Measurements from ENCODE around the gene DSG3. TPM values are rescaled to one million over a fixed set of nuclear protein-coding genes. Genes with fewer than 3 reads are reported as not detected.

The DSG3 gene
- total RNA-seq, 1 donor from 2014 or later: 0.06 TPM

- DNase-seq (ENCODE audit: low spot score): no peak
Measured at GRCh38 chr18:31432316-31432715, 15.2 kb upstream of the DSG3 start.

- no peak for DNase-seq (ENCODE audit: low spot score)
Measured at GRCh38 chr18:31436825-31437224, 10.7 kb upstream of the DSG3 start.

DNA sequence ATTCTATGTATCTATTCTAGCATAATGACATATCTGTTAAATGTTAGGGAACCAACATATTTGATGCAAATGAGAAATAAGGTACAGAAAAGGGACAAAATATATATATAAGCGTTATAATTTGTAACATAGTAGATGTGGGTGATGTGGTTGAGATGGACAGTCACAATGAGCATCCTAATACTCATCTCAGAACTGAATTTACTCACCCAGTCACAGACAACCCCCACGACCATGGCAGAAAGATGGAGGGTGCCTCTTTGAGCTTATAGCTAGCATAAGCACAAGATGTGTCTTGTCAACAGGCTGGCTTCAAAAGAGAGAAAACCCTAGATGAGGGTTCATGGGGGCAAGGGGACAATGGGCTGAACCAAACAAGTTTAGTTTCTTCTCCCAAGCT is 9.1 kb upstream of the DSG3 start:
- no peak for DNase-seq (ENCODE audit: low spot score)

DNA sequence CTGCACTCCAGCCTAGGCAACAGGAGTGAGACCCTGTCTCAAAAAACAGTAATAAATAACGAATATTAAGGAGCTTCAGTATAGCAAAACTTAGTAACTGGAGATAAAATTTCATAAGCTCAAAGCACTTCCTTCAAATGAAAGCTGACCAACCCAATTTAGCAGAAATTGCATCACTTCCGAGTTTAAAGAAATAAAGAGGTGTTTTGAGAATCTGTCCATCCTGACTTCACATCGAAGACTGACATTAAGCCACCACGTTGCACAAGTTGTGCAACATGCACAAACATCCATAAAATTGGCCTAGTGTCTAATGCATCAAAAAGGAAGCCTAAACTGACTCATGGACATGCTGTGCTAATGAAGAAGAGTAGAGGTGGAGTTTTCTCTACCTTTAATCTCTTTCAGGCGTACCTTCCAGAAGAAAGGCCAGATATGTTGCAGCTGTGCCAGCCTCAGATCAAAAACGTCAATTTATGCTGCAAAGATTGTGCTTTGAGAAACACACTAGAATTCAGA is 7.7 kb upstream of the DSG3 start:
- DNase-seq (ENCODE audit: low spot score): no peak

DNA sequence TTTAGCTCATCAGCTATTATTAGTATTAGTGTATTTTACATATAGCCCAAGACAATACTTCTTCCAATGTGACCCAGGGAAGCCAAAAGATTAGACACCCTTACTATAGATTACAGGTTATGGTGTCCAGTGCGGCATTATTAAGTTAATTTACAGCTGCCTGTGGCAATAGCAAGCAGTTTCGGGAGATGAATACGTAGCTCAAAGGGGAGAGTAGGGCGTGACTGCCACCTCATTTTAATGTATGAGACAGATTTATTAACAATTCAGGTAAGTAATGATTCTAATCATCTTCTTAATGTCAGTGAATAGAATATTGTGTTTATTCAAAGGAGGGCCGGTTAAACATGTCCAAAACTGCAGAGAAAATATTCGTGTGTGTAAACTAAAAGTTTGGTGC is 6.8 kb upstream of the DSG3 start:
- DNase-seq (ENCODE audit: low spot score): no peak

DNA sequence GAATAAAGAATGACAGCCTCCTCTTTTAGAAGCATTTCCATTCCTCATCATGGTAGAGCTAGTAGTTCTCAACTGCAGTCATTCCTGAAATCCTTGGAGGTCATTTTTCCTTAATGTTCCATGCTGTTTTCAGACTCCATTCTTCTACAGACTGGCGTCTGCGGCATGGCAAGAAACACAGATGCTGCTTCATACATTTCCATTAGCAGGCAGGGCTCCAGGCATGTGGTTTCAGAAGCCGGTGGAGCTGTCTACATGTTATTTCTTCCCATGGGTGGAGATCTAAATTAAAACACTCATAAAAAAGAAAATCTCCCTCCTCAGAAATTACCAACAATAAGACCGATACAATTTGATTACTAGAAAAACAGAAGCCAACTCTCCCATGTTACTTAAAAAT is 6.0 kb upstream of the DSG3 start:
- DNase-seq (ENCODE audit: low spot score): no peak

- no peak for DNase-seq (ENCODE audit: low spot score)
Measured at GRCh38 chr18:31444142-31444541, 3.4 kb upstream of the DSG3 start.

DNA sequence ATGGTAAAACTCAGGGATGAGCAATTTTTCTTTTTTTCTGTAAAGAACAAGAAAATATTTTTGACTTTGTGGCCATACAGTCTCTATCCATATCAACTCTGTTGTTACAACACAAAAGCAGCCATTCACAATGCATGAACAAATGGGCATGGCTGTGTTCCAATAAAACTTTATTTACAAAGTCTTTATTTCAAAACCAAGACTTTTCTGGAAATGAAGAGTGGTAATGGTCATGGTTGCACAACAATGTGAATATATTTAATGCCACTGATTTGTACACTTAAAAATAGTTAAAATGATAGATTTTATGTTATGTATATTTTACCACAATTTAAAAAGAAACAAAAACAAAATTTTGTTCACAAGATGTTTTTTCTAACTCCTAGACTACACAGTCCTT is 1.6 kb upstream of the DSG3 start:
- no peak for DNase-seq (ENCODE audit: low spot score)

- no peak for DNase-seq (ENCODE audit: low spot score)
Measured at GRCh38 chr18:31446854-31447253, 687 bp upstream of the DSG3 start.

- DNase-seq (ENCODE audit: low spot score): no peak
Measured at GRCh38 chr18:31450409-31450808, 2.9 kb downstream of the DSG3 start.

GRCh38 chr18:31451625-31452024 is 4.1 kb downstream of the DSG3 start:
- DNase-seq (ENCODE audit: low spot score): no peak

DNA sequence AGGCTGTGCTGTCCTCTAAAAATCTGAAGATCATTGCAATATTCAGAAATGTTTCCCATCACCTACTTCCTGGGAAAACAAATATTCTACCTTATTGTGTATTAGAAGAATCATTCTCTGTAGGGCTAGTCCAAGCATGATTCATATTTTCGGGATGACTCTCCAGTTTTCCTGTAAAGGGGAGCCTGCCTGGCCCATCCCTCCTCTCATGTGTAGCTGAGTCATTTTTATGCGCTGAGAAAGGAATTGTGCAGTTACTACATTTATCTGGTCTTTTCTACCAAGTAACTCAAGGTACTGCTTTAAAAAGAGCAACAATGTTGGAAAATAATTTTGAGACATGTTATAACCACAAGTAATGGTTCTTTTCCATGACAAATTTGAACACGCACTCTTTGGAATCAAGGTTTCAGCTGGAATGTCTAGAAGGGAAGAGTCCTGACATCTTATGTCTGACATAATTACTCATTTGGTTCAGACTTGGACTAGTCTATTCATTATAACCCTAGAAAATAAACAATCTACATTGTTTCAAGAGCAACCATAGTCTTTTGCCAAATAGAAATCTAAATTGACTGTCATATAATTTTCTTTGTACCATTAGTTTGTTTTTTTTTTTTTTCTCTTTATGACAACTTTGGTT is 6.6 kb downstream of the DSG3 start:
- DNase-seq (ENCODE audit: low spot score): no peak

- DNase-seq (ENCODE audit: low spot score): no peak
Measured at GRCh38 chr18:31469629-31470028, 22.1 kb downstream of the DSG3 start.

DNA sequence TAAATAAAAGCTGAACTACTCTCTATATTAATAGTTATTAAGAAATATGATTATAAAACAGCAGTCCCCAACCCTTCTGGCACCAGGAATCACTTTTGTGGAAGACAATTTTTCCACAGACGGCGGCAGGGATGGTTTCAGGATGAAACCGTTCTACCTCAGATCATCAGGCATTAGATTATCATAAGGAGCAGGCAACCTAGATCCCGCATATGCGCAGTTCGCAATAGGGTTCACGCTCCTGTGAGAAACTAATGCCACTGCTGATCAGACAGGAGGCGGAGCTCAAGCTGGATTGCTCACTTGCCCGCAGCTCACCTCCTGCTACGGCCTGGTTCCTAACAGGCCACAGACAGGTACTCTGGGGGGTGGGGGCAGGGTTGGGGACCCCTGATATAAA is 31.1 kb downstream of the DSG3 start:
- no peak for DNase-seq (ENCODE audit: low spot score)

GRCh38 chr18:31482051-31482450 is 34.5 kb downstream of the DSG3 start:
- DNase-seq (ENCODE audit: low spot score): no peak

DNA sequence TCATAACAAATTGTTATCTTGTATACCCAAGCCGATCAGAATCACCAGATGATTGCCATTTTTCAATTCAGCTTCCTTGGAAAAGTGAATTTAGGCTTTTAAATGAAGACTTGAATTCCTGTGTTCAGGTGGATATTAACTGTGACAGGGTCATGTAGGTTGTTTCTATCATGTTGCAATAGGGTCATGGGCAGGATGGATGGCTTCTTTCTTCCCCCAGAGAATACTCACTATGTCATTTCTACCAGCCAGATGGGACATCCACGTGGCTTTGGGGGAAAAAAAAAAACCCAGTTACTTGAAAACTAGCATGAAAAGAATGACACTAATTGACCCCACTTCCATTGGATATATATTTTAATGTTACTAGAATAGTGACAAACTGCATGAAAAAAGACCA is 35.9 kb downstream of the DSG3 start:
- DNase-seq (ENCODE audit: low spot score): no peak

GRCh38 chr18:31484461-31484860 is 36.9 kb downstream of the DSG3 start:
- DNase-seq (ENCODE audit: low spot score): no peak

DNA sequence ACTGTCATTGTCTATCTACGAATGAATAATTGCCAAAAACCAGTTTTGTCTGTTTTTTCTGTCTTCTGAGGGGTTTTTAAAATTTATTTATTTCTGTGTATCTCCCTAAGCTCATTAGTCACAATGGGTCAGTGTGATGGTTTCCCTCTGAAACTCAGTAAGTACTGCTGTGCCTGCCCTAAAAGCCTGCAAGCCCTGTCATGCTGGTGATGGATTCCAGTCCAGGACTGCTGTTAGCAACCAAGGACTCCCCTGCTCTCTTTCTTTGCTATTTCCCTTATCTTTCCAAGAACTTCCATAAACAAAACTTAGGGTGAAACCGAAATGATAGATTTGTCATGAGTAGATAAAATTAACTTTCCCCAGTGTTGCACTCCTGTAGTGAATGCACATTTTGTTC is 38.6 kb downstream of the DSG3 start:
- DNase-seq (ENCODE audit: low spot score): no peak

DNA sequence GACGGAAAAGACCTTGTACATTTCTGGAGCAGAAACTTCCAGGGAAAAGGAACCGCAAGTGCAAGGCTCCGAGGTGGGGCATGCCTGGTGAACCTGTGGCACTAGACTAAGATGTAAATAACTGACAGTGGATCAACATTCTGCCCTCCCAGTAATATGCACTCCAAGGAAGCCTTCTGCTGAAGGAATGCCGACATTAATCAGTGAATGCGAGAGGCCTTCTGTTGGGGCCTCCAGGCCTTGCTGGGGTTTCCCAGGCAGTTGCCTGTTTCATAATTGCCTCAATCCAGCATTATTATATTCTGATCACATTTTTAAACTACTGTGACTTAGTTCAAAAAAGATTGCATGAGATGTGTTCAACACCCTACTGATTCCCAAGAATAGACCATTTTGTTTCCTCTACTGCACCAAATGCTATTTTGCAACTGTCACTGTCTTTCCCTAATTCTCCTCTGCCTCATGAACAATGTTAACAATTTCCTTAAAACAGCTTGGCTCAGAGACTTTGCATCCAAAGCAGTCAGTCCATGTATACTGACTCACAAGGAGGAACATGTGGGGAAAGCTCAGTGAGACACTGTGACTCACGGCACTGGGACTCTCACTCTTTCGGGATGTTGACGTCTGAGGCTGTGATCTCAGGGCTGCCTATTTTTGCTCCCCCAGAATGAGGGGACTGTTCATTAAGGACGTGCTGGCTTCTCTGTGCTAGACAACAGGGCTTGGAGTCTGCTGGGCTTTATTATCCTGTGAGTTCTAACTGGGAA is 39.9 kb downstream of the DSG3 start:
- DNase-seq (ENCODE audit: low spot score): no peak

DNA sequence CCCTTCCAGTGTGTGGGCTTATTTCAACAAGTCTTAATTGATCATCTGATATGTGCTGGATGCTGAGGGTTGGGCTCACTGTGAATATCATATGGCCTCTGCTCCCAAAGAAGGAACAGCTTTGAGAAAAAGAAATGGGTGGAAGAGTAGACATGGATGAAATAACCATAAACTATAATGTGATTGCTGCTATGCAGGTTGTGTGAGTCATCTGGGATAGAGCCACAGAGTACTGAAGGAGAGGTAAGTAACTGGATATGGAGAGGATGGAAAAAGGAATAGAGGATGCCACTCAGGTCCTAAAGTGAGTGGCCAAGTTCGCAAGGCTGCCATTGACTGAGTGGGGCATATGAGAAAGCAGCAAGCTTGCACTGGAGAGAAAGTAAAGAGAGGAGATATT is 41.8 kb downstream of the DSG3 start:
- no peak for DNase-seq (ENCODE audit: low spot score)

DNA sequence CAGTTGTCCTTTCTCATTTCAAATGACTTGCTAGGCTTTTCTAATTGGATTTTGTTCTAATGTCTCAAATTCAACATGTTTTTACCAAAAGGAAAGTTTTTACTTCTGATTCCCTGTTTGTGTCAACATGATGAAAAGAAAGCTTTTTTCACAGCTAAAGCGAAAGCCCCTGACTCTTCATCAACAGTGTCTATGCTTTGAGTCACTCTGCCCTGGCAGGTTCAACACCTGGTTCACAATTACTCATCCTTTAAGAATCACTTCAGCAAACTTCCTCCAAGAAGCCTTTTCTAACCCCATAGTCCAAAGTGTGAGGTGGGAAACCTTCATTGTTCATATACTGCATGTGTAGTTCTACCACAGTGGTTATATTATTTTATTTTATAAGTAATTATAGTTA is 42.8 kb downstream of the DSG3 start:
- peak; percentile 33 for DNase-seq (ENCODE audit: low spot score)

DNA sequence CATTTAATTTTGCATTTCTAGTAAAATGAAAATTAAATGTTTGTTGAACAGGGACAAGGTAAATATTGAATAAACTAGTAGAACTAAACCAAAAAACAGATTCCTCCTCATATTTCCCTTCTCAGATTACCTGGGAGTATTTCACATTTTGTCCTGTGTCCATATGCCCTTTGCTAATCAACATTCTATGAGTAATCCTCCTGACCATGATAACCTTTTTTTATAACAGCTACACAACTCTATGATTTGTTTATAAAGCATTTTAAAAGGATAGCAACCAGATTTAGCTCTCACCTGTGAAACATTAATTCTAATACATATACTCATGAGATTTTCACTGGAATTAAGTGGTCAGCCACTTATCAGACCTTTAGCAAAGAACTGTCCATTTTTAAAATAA is 43.3 kb downstream of the DSG3 start:
- DNase-seq (ENCODE audit: low spot score): no peak

DNA sequence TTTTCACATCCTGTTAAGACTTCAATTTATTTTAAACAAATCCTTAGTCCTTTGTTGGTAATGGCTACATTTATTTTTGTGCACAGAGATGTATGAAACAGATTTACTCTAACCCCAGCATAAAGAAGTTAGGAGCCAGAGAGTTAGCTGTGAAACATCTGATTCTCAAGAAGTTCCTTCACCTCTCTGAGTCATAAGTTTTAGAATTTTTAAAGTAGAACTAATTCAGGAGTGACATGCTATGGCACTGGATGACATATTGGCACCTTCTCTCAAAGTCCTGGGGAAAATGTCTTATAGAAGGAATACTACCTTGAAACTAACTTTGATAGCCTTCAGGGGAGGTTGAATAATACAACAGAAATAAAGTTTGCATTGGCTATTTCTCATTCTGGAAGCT is 44.0 kb downstream of the DSG3 start:
- DNase-seq (ENCODE audit: low spot score): no peak

- DNase-seq (ENCODE audit: low spot score): no peak
Measured at GRCh38 chr18:31492671-31493070, 45.1 kb downstream of the DSG3 start.

Measured in mucosa of gallbladder (tissue), 1 donor.